Stimulated activated CD8-positive, alpha-beta memory T cell treated with anti-CD3 and anti-CD28 coated beads, Interleukin-4, amount 100 ng/mL, for 4 hours (primary cell): ENCODE data around the gene RTL5.
A peak's percentile ranks its signal among the peaks of the same experiment; 100 is the strongest.
"Not testable (repeated sequence)": the region's sequence is repeated elsewhere in the genome, so short reads cannot be mapped to it uniquely, and the experiment has no call there.

Experiments
- DNase-seq, 2 donors: peaks; one replicate each; pipeline ENCODE4 v3.0.0-alpha.2; 2020; ENCODE audit warnings: low read depth in 2 of 2, low spot score in 1 of 2

RTL5 gene

GRCh38 chrX:72131317-72132294 lies at the start of gene RTL5:
TSS of gene RTL5 (minus strand) at chrX:72131915.
- peak; percentile 20 to 54 for DNase-seq

- no peak for DNase-seq
Observed at GRCh38 chrX:72180539-72180938, 48.8 kb upstream of the RTL5 start.

GRCh38 chrX:72176981-72177380 lies 45.3 kb upstream of the RTL5 start:
- no peak for DNase-seq

- DNase-seq, result not testable (repeated sequence)
Observed at GRCh38 chrX:72176289-72176688, 44.6 kb upstream of the RTL5 start.

- DNase-seq, result no peak
Observed at GRCh38 chrX:72169008-72169728, 37.5 kb upstream of the RTL5 start.

GRCh38 chrX:72165551-72165950 lies 33.8 kb upstream of the RTL5 start:
- no peak for DNase-seq

GRCh38 chrX:72159769-72160168 lies 28.1 kb upstream of the RTL5 start:
- DNase-seq, result no peak

GRCh38 chrX:72158773-72159172 lies 27.1 kb upstream of the RTL5 start:
- no peak for DNase-seq

- no peak for DNase-seq
Observed at GRCh38 chrX:72146527-72146926, 14.8 kb upstream of the RTL5 start.

GRCh38 chrX:72145181-72145580 lies 13.5 kb upstream of the RTL5 start:
- no peak for DNase-seq

GRCh38 chrX:72143609-72143907 lies 11.8 kb upstream of the RTL5 start:
- DNase-seq, result no peak

GRCh38 chrX:72142794-72143608 lies 11.3 kb upstream of the RTL5 start:
- DNase-seq, result no peak

GRCh38 chrX:72142094-72142793 lies 10.5 kb upstream of the RTL5 start:
- no peak for DNase-seq

- no peak for DNase-seq
Observed at GRCh38 chrX:72141372-72142004, 9.8 kb upstream of the RTL5 start.

GRCh38 chrX:72139538-72139937 lies 7.8 kb upstream of the RTL5 start:
- no peak for DNase-seq

GRCh38 chrX:72137846-72138495 lies 6.3 kb upstream of the RTL5 start:
- DNase-seq, result no peak

- no peak for DNase-seq
Observed at GRCh38 chrX:72133851-72134546, 2.3 kb upstream of the RTL5 start.

GRCh38 chrX:72132456-72132855 lies 741 bp upstream of the RTL5 start:
- DNase-seq, result no peak

GRCh38 chrX:72130762-72131250 lies 909 bp downstream of the RTL5 start:
- no peak for DNase-seq
